Hematopoietic multipotent progenitor cell treated with erythropoietin and hydrocortisone succinate and interleukin-3 and kit ligand, for 17 days (in vitro differentiated cells): ENCODE data around the gene NCOR1.
"Not testable (repeated sequence)": the region's sequence is repeated elsewhere in the genome, so short reads cannot be mapped to it uniquely, and the experiment has no call there.

Experiments
- DNase-seq: peaks from one replicate; pipeline ENCODE4 v3.0.0-alpha.2; 2015; ENCODE audit warnings: low spot score

NCOR1 gene

GRCh38 chr17:16086957-16087356 is 128.4 kb downstream of the NCOR1 start:
- DNase-seq = no peak

GRCh38 chr17:16085066-16085699 is 130.2 kb downstream of the NCOR1 start:
- DNase-seq = no peak

- no peak for DNase-seq
Measured at GRCh38 chr17:16083223-16083622, 132.1 kb downstream of the NCOR1 start.

DNA sequence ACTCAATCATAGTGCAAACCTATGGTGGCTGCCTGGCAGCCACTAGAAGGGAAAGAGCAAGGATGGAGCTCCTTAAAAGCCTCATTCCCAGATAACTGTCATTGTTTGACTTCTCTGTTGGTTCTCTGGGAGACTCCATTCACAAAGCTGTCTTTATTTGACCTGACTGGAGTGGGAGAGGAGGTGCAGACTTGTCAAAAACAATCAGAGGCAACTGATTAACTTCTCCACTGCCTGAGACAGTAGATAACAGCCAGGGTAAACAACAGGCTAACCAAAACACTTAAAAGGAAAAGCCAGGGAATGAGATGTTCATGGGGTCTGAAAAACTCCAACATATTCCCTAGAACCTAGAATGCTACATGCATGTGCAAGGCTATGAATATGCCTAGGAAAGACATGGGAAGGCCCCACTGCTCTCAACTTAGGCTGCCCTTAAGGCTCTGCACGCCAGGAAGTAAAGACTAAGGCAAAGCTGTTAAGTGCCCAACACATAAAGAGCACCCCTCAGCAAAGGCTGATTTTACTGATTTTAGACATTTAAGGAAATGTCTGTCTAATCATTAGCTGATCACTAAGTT is 133.7 kb downstream of the NCOR1 start:
- no peak for DNase-seq

DNA sequence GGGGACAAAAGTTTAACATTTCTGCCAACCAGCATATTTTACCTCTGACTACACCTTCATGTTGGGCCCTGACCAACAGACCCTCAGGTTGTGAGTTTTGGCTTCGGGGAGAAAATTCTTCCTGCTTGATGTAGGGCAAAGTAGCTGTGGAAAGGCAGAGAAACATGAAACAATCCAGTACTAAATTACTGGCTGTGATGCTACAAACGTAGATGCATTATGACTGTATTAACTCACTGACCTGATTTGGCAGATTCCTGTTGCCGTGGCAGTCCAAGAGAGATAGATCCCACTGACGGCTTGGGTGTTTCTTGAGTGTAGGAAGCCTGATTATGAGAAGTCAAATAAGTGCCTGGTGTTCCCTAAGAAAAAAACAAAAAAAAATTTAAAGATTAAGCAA is 135.0 kb downstream of the NCOR1 start:
- DNase-seq = no peak

DNA sequence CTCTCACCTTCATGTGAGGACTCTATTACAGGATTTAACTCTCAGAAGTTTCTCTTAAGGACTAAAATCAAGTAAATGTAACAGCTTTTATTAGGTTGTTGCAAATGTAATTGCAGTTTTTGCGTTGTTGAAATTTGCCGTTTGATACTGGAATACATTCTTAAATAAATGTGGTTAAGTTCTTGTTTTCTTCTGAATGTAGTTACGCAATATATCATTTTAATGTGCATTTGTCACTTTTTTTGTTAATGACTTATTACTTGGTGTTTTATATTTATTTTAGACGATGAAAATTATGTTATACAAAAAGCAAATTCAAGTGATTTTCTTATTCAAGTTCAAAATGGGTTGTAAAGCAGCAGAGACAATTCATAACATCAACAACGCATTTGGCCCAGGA is 139.4 kb downstream of the NCOR1 start:
- DNase-seq = no peak

- DNase-seq = no peak
Measured at GRCh38 chr17:16074423-16074822, 140.9 kb downstream of the NCOR1 start.

DNA sequence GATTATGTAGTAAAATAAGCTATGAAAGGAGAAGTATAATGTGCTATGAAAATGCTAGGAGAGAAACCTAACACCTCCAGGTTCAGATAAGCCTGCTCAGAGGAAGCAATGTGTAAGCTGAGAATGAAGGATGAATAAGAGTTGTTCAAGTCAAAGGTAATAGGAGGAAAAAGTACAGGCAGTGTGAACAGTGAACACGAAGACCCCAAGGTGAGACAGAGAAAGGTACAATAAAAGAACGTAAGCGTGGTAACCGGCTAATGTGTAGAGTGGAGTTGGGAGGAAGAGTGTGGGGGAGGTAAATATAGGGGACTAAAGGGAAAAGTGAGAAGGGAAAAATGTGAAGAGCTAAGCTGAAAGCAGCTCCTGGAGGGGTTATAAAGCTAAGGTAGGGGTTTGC is 141.5 kb downstream of the NCOR1 start:
- no peak for DNase-seq

DNA sequence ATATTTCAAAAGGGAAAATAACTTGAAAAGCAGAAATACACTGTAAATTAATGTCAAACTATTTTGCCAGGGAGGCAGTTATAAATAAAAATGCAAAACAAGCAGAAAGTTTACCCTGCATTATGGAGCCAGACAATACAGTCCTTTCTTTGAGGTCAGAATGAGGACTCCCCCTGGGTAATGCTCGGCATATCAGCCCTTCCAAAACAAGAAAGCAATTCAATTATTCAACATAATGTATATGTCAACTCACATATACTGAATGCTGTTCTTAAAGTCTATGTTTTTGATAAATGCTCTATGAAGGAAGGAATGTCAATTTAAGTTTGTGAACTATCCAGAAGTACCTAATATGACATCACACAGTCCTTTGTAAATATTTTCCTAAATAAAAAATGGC is 143.3 kb downstream of the NCOR1 start:
- no peak for DNase-seq

GRCh38 chr17:16068323-16068722 is 147.0 kb downstream of the NCOR1 start:
- no peak for DNase-seq

DNA sequence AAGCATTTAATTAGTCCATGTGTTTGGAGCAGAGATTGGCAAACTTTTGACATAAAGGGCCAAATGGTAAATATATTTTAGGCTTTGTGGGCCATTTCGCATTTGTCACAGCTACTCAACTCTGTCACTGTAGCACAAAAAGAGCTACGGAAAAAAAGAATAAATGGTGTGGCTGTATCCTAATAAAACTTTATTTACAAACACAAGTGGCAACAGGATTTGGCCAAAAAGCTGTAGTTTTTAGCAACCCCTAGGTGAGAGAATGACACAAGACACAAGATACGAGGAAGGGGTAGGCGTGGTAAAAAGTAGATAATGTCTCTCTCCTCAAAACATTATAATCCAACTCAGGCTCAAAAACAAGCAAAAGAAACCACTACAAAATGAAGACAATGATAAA is 149.2 kb downstream of the NCOR1 start:
- no peak for DNase-seq

DNA sequence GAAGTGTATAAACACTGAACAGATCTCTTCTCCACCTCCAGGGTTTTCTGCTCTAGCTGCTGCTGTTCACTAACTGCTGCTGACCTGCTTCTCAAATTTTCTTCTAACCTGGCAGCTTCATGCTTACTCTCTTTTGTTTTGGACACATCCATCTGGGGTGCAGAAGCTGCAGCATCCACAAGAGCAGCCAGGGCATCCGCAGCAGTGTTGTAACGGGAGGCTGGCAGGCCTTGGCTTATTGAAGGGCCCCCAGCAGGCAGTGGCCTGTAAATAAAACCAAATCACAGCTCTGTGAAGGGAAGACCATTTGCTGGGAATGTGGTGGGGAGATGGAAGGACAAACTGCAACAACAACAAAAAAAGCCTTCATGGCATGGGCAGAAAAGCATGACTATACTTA is 153.7 kb downstream of the NCOR1 start:
- DNase-seq = no peak

GRCh38 chr17:16055139-16055538 is 160.2 kb downstream of the NCOR1 start:
- DNase-seq = not testable (repeated sequence)

DNA sequence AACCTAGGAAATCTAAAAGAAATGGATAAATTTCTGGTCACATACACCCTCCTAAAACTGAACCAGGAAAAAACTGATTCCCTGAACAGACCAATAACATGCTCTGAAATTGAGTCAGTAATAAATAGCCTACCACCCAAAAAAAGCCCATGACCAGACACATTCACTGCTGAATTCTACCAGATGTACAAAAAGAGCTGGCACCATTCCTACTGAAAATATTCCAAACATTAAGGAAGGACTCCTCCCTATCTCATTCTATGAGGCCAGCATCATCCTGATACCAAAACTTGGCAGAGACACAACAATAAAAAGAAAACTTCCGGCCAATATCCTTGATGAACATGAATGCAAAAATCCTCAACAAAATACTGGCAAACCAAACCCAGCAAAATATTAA is 162.8 kb downstream of the NCOR1 start:
- no peak for DNase-seq

DNA sequence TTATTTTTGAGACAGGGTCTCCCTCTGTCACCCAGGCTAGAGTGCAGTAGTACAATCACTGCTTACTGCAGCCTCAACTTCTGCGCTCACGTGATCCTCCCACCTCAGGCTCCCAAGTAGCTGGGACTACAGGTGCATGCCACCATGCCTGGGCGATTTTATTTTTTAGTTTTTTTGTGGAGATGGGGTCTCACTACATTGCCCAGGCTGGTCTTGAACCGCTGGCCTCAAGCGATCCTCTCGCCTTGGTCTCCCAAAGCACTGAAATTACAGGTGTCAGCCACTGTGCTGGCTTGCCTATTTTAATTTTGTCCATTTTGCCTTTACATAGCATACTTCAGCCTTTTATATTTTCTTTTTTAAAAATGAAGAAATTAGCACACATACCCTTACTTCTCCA is 164.5 kb downstream of the NCOR1 start:
- no peak for DNase-seq

GRCh38 chr17:16048811-16049449 is 166.4 kb downstream of the NCOR1 start:
- no peak for DNase-seq

GRCh38 chr17:16046966-16047365 is 168.4 kb downstream of the NCOR1 start:
- DNase-seq = no peak

DNA sequence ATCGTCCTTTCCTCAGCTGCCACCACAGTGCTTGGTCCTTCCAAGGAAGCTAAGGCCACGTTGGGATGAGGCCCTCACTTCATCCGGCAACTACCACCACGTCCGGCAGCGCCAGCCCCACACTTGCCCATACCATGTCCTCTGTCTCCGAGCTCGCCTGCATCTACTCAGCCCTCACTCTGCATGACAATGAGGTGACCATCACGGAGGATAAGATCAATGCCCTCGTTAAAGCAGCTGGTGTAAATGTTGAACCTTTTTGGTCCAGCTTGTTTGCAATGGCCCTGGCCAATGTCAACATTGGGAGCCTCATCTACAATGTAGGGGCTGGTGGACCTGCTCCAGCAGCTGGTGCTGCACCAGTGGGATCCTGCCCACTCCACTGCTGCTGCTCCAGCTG is 170.8 kb downstream of the NCOR1 start:
- DNase-seq = no peak

DNA sequence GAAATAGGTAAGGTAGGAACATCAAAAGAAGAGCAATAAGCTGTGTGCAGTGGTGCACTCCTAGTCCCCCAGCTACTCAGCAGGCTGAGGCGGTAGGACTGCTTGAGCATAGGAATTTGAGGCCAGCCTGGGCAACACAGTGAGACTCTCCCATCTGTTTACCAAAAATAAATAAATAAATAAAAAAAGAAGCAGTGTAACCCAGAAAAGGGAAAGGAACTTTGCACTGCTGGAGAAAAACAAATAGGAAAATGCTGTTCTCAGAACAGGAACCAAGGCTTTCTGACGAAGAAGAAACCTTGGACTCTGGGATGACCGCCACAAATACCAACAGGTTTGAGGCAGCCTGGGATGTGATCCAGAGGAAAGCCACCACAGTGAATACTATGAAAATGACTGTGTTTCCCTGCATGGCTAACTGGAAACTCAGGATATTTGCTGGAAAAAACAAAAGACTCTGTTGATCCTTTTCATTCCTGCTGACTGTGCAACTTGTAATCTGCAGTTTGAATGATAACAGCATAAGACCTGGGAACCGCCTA is 174.6 kb downstream of the NCOR1 start:
- no peak for DNase-seq

- DNase-seq = no peak
Measured at GRCh38 chr17:16037636-16038035, 177.7 kb downstream of the NCOR1 start.

GRCh38 chr17:16036261-16036660 is 179.1 kb downstream of the NCOR1 start:
- DNase-seq = no peak

DNA sequence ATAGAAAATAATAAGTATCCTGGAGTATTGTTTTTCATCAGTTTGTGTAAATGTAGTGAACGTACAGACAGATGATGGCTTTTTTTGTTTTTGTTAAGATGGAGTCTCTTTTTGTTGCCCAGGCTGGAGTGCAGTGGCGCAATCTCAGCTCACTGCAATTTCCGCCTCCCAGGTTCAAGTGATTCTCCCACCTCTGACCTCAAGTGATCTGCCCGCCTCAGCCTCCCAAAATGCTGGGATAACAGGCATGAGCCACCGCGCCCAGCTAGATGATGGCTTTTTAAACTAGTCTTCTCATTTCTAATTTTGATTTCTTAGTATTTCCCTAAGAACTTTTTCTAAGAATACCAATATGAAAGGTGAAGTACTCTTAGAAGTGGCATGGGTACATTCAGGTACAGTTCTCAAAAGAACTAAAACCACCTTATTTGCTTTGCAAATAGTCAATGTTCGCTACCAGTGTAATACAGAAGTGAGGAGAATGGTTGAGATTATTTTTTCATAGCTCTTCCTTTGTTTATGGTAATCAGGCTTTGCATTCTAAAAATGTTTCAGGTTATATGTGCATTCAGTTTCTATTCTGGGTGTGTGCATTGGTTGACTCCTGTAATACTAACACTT is 181.5 kb downstream of the NCOR1 start:
- no peak for DNase-seq
